Measurements from ENCODE around the gene TRIM43. TPM values are rescaled to one million over a fixed set of nuclear protein-coding genes. Genes with fewer than 3 reads are reported as not detected.
"Not testable (repeated sequence)": the region's sequence is repeated elsewhere in the genome, so short reads cannot be mapped to it uniquely, and the experiment has no call there.

The TRIM43 gene
- total RNA-seq, 1 experiment from 2014 or later: 6.3 TPM

GRCh38 chr2:95633626-95634259 is 41.9 kb downstream of the TRIM43 start:
- DNase-seq (ENCODE audit: low spot score); in situ Hi-C loops (cut with HindIII; ENCODE audit: low sequenced_read_pairs): not testable (repeated sequence)

GRCh38 chr2:95640515-95641288 is 48.9 kb downstream of the TRIM43 start:
- DNase-seq (ENCODE audit: low spot score); in situ Hi-C loops (cut with HindIII; ENCODE audit: low sequenced_read_pairs): not testable (repeated sequence)

GRCh38 chr2:95641289-95641575 is 49.4 kb downstream of the TRIM43 start:
- in situ Hi-C loops (cut with HindIII; ENCODE audit: low sequenced_read_pairs); DNase-seq (ENCODE audit: low spot score): not testable (repeated sequence)

- in situ Hi-C loops (cut with HindIII; ENCODE audit: low sequenced_read_pairs): not testable (repeated sequence)
Observed at GRCh38 chr2:95641787-95642186, 50.0 kb downstream of the TRIM43 start.

GRCh38 chr2:95642360-95642759 is 50.6 kb downstream of the TRIM43 start:
- DNase-seq (ENCODE audit: low spot score); in situ Hi-C loops (cut with HindIII; ENCODE audit: low sequenced_read_pairs): not testable (repeated sequence)

More at GRCh38 chr2:95641787-95642186, 50.0 kb downstream of the TRIM43 start:
- not testable (repeated sequence) for DNase-seq (ENCODE audit: low spot score)

- DNase-seq (ENCODE audit: low spot score); in situ Hi-C loops (cut with HindIII; ENCODE audit: low sequenced_read_pairs): not testable (repeated sequence)
Observed at GRCh38 chr2:95642951-95643350, 51.1 kb downstream of the TRIM43 start.

- DNase-seq (ENCODE audit: low spot score); in situ Hi-C loops (cut with HindIII; ENCODE audit: low sequenced_read_pairs): not testable (repeated sequence)
Observed at GRCh38 chr2:95645312-95645711, 53.5 kb downstream of the TRIM43 start.

GRCh38 chr2:95646274-95646994 is 54.6 kb downstream of the TRIM43 start:
- DNase-seq (ENCODE audit: low spot score); in situ Hi-C loops (cut with HindIII; ENCODE audit: low sequenced_read_pairs): not testable (repeated sequence)

GRCh38 chr2:95648894-95649544 is 57.2 kb downstream of the TRIM43 start:
- in situ Hi-C loops (cut with HindIII; ENCODE audit: low sequenced_read_pairs); DNase-seq (ENCODE audit: low spot score): not testable (repeated sequence)

Other genes starting within 250 kb of the TRIM43 start
- 50.9 and 65.5 TPM in 2 replicates for gene FAHD2A, start 189.3 kb upstream of the TRIM43 start, total RNA-seq (2014; rRNA removed; shearing (Covaris generic))
- 2.4 and 4.2 TPM in 2 replicates for gene TRIM43B, start 107.2 kb upstream of the TRIM43 start, total RNA-seq (2014; rRNA removed; shearing (Covaris generic))

Data from G401 (cell line).